Adipocyte (in vitro differentiated cells): Measurements from ENCODE around the gene ST8SIA3.

Experiments used
- DNase-seq: peaks from one replicate; pipeline ENCODE4 v3.0.0-alpha.2; 2015; ENCODE audit warnings: low read depth
- H3K27me3 ChIP-seq: replicated peaks from 2 replicates; pipeline ENCODE4 v1.7.0; 2013; ENCODE audit warnings: mild to moderate bottlenecking, low read length, moderate library complexity; ENCODE audit not compliant: control insufficient read depth, insufficient read depth
- H3K36me3 ChIP-seq: 2 replicates; pipeline ENCODE4 v1.7.0; 2013; ENCODE audit warnings: low read length, mild to moderate bottlenecking, moderate library complexity; ENCODE audit not compliant: control insufficient read depth, insufficient read depth, severe bottlenecking
- H3K4me1 ChIP-seq: 2 replicates; pipeline ENCODE4 v1.7.0; 2013; ENCODE audit warnings: mild to moderate bottlenecking, low read length, moderate library complexity; ENCODE audit not compliant: control insufficient read depth, insufficient read depth
- H3K4me3 ChIP-seq: 2 replicates; pipeline ENCODE4 v1.7.0; 2013; ENCODE audit warnings: mild to moderate bottlenecking, low read length, moderate library complexity
- H3K9ac ChIP-seq: 2 replicates; pipeline ENCODE4 v1.7.0; 2013; ENCODE audit warnings: mild to moderate bottlenecking, low read length, moderate library complexity
- H3K9me3 ChIP-seq: 2 replicates; pipeline ENCODE4 v1.7.0; 2013; ENCODE audit warnings: mild to moderate bottlenecking, low read length, moderate library complexity; ENCODE audit not compliant: control insufficient read depth

Gene ST8SIA3

DNA sequence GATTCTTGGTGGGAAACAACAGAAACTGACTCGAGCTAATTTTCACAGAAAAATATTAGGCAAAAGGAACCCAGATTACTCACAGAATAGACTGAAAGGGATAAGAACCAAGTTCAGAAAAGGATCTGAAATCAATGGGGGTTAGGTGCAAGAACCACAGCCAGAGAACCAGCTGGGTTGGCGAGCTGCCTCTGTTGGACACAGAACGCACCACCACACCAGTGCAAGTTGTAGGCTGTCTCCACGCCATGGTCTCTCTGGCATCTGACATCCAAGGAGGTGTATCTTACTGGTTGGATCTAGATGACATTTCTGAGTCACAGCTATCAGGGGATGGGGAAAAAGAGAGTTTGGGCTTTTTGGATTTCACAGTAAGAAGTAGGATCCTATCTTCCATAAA, 64.2 kb downstream of the ST8SIA3 start:
- no peaks in the 10 kb centered on the region for H3K4me1 ChIP-seq
- peaks cover 6% of the 10 kb centered on the region for H3K27me3 ChIP-seq
- H3K9me3 ChIP-seq: peaks cover 9% of the 10 kb centered on the region
- H3K36me3 ChIP-seq: no peaks in the 10 kb centered on the region
- no peak overlapping the region for H3K4me3 ChIP-seq
- no peak overlapping the region for H3K9ac ChIP-seq
- no peak for DNase-seq
